Measurements from ENCODE around the gene SPINK1. TPM values are rescaled to one million over a fixed set of nuclear protein-coding genes. Genes with fewer than 3 reads are reported as not detected.

The SPINK1 gene
- total RNA-seq, 1 donor from 2014 or later = not detected

DNA sequence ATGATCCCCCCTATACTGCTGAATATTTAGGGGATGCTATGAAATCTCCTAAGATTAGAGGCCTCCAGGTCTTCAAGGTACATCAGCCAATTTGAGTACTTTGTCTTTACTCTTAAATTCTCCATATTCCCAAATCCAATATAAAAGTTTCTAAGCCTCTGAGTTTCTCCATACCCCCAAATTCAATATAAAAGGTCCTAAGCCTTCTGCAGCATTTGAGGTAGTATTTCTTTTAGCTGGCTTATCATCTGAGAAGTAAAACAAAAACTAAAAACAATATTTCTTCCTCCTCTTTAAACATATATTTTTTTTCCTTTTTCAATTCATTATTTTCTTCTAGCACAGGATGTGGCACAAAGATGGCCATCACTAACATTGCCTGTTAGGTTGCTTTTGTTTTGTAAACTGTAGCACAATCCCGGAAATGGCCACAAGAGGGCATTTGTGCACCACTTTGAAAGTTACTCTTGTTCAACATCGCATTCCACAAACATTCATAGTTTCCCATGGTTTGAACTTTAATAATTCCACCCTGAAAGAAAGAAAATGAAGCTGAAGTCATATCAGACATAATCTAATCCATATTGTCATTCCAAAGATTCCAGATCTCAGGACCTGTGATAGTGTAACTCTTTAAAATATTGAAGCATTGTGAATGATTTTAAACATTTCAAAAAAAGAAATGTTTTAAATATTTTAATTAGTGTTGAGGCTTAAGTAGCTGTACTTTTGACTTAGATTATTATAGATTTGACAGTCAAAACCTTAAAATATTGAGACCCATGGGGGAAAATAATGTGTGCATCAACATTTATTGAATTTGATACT, 26.0 kb upstream of the SPINK1 start:
- peak; percentile 71 for DNase-seq
- Mint-ChIP-seq H3K36me3 (ENCODE audit: unreplicated experiment) (no peaks in the 10 kb centered on the region), H3K27me3 (ENCODE audit: unreplicated experiment) (peaks cover 3% of the 10 kb centered on the region), H3K9me3 (ENCODE audit: unreplicated experiment) (no peaks in the 10 kb centered on the region), H3K4me1 (ENCODE audit: low read depth, unreplicated experiment) (peaks cover 1% of the 10 kb centered on the region), H3K27ac (ENCODE audit: unreplicated experiment) (no peak overlapping the region), H3K4me3 (ENCODE audit: unreplicated experiment) (no peak overlapping the region)
- TF ChIP-seq, protein P1, sequence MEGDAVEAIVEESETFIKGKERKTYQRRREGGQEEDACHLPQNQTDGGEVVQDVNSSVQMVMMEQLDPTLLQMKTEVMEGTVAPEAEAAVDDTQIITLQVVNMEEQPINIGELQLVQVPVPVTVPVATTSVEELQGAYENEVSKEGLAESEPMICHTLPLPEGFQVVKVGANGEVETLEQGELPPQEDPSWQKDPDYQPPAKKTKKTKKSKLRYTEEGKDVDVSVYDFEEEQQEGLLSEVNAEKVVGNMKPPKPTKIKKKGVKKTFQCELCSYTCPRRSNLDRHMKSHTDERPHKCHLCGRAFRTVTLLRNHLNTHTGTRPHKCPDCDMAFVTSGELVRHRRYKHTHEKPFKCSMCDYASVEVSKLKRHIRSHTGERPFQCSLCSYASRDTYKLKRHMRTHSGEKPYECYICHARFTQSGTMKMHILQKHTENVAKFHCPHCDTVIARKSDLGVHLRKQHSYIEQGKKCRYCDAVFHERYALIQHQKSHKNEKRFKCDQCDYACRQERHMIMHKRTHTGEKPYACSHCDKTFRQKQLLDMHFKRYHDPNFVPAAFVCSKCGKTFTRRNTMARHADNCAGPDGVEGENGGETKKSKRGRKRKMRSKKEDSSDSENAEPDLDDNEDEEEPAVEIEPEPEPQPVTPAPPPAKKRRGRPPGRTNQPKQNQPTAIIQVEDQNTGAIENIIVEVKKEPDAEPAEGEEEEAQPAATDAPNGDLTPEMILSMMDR (IDR thresholded peaks at IDR 0.05; ENCODE audit: partially characterized antibody, unreplicated experiment) = peak; percentile 93

- H3K36me3 Mint-ChIP-seq (ENCODE audit: unreplicated experiment) = no peaks in the 10 kb centered on the region
- no peak overlapping the region for H3K4me3 Mint-ChIP-seq (ENCODE audit: unreplicated experiment)
- H3K27ac Mint-ChIP-seq (ENCODE audit: unreplicated experiment) = no peak overlapping the region
- H3K4me1 Mint-ChIP-seq (ENCODE audit: low read depth, unreplicated experiment) = peaks cover 1% of the 10 kb centered on the region
- H3K27me3 Mint-ChIP-seq (ENCODE audit: unreplicated experiment) = peaks cover 3% of the 10 kb centered on the region
- no peak for DNase-seq
- TF ChIP-seq, protein P1 (IDR thresholded peaks at IDR 0.05; ENCODE audit: partially characterized antibody, unreplicated experiment) = no peak
- H3K9me3 Mint-ChIP-seq (ENCODE audit: unreplicated experiment) = no peaks in the 10 kb centered on the region
Measured at GRCh38 chr5:147856801-147857200, 25.3 kb upstream of the SPINK1 start.

- no peak overlapping the region for H3K4me3 Mint-ChIP-seq (ENCODE audit: unreplicated experiment)
- H3K36me3 Mint-ChIP-seq (ENCODE audit: unreplicated experiment) = no peaks in the 10 kb centered on the region
- TF ChIP-seq, protein P1 (IDR thresholded peaks at IDR 0.05; ENCODE audit: partially characterized antibody, unreplicated experiment) = no peak
- peaks cover 3% of the 10 kb centered on the region for H3K27me3 Mint-ChIP-seq (ENCODE audit: unreplicated experiment)
- no peak overlapping the region for H3K27ac Mint-ChIP-seq (ENCODE audit: unreplicated experiment)
- no peak for DNase-seq
- H3K9me3 Mint-ChIP-seq (ENCODE audit: unreplicated experiment) = no peaks in the 10 kb centered on the region
- H3K4me1 Mint-ChIP-seq (ENCODE audit: low read depth, unreplicated experiment) = no peaks in the 10 kb centered on the region
Measured at GRCh38 chr5:147855774-147856069, 24.3 kb upstream of the SPINK1 start.

DNA sequence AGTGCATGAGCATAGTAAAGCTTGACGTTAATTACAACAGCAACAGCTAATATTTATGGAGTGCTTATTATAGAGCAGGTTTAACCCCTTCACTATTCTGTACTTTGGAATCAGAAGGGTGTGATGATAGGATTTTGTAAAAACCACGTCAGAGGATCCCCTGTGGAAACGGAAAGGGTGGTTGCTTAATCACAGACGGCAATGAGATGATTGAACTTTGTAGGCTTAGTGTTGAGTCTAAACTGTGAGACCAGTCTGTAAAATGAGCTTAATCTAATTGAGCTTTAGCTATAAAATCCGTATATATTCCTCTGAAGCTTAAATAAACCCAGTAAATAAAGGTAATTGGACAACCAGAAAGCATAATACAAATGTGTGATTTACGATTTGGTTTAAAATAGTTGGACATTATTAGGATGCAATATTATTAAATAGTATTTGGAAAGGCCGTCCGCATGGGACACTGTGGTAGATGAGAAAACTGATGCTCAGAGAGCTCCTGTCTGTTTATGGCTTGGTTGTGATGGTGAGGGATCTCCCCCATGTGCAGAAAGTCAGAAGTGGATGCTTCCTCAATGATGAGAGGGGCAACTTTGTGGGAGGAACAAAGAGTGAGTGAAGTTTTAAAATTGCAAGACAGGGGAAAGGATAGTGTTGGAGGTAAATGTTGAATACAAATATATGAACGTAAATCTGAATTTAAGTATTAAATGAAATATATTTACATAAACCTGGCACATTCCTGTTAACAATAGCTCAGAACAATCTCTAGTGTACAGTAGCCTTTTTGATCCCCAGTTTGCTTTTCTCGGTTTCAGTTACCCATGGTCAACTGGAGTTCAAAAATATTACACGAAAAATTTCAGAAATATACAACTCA, 23.7 kb upstream of the SPINK1 start:
- Mint-ChIP-seq H3K9me3 (ENCODE audit: unreplicated experiment) (no peaks in the 10 kb centered on the region), H3K36me3 (ENCODE audit: unreplicated experiment) (no peaks in the 10 kb centered on the region), H3K4me3 (ENCODE audit: unreplicated experiment) (no peak overlapping the region), H3K4me1 (ENCODE audit: low read depth, unreplicated experiment) (no peaks in the 10 kb centered on the region), H3K27ac (ENCODE audit: unreplicated experiment) (no peak overlapping the region), H3K27me3 (ENCODE audit: unreplicated experiment) (peaks cover 2% of the 10 kb centered on the region)
- TF ChIP-seq, protein P1 (IDR thresholded peaks at IDR 0.05; ENCODE audit: partially characterized antibody, unreplicated experiment) = no peak
- DNase-seq = no peak

GRCh38 chr5:147854331-147854730, 22.9 kb upstream of the SPINK1 start:
- Mint-ChIP-seq H3K4me1 (ENCODE audit: low read depth, unreplicated experiment) (no peaks in the 10 kb centered on the region), H3K27me3 (ENCODE audit: unreplicated experiment) (peaks cover 2% of the 10 kb centered on the region), H3K9me3 (ENCODE audit: unreplicated experiment) (no peaks in the 10 kb centered on the region), H3K36me3 (ENCODE audit: unreplicated experiment) (no peaks in the 10 kb centered on the region), H3K27ac (ENCODE audit: unreplicated experiment) (no peak overlapping the region), H3K4me3 (ENCODE audit: unreplicated experiment) (no peak overlapping the region)
- no peak for DNase-seq
- TF ChIP-seq, protein P1 (IDR thresholded peaks at IDR 0.05; ENCODE audit: partially characterized antibody, unreplicated experiment) = no peak

All from glutamatergic neuron (in vitro differentiated cells).